Bone marrow (tissue), 2 donors: ENCODE measurements around the gene HMMR.
"Not testable (repeated sequence)": the region's sequence is repeated elsewhere in the genome, so short reads cannot be mapped to it uniquely, and the experiment has no call there.

ENCODE experiments used
- DNase-seq, 2 donors: peaks; one replicate each; lab custom pipeline; 2025; lab: John Stamatoyannopoulos, UW

HMMR gene

DNA sequence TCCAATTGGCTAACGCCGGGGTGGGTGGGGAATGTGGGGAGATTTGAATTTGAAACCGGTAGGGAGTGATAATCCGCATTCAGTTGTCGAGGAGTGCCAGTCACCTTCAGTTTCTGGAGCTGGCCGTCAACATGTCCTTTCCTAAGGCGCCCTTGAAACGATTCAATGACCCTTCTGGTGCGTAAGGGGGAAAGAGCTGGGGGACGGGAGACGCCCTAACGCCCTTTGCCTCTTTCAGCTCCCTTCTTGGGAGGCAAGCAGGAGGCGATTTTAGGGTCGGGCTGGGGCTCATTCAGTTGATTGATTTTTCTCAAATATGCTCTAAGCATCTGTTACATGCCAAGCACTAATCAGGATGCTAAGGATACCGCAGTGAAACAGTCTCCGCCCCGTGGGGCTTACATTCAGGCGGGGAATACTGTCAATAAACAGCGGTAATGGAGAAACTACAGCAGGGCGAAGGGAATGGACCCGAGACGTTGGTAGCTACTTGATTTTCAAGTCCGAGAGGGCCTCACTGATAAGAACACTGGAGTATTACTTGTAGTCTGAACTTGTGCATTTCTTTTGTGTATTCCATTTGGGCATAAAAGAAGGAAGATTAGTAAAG, at the start of gene HMMR:
TSS of gene HMMR (plus strand) at position 71 of the 610 bp plus-strand sequence. CDS start at position 132, 61 bp downstream.
- no peak for DNase-seq

DNA sequence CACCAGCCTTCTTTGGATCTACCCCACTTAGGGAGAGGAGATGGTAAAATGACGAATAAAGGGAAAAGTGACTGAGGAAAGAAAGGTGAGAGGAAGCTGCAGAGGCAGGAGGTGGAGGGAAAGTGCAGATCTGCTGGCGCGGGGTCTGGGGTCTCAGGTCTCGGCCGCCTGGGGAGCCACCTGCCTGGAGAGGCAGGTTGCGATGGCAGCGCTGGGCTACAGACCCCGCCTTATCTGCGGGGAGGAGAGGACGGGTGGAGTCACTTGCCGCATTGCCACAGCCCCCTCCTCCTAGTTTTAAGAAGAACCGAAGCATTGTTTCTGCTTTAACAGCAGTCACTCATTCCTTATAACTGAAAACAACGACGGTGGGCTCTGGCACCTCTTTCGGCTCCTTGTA, 44.8 kb upstream of the HMMR start:
- DNase-seq, result not testable (repeated sequence)

DNA sequence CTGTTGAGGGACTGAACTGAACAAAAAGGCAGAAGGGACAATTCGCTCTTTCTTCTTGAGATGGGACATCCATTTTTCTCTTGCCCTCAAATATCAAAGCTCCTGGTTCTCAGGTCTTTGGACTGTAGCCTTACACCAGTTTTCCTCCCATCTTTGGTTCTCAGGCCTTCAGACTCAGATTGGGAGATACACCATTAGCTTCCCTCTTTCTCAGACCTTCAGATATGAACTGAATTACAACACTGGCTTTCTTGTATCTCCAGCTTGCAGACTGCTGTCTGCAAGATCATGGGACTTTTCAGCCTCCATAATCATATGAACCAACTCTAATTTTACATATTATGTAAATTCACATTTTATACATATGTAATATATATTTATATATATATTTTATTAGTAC, 35.6 kb upstream of the HMMR start:
- peak in 1 of 2 donors; percentile 23 for DNase-seq

DNA sequence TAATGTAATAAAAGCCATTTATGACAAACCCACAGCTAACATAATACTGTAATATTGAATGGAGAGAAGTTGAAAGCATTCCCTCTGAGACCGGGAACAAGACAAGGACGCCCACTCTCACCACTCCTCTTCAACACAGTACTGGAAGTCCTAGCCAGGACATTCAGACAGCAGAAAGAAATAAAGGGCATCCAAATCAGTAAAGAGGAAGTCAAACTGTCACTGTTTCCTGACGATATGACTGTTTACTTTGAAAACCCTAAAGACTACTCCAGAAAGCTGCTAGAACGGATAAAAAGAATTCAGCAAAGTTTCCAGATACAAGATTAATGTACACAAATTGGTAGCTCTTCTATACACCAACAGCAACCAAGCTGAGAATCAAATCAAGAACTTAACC, 34.3 kb upstream of the HMMR start:
- DNase-seq, result peak in 1 of 2 donors; percentile 84

DNA sequence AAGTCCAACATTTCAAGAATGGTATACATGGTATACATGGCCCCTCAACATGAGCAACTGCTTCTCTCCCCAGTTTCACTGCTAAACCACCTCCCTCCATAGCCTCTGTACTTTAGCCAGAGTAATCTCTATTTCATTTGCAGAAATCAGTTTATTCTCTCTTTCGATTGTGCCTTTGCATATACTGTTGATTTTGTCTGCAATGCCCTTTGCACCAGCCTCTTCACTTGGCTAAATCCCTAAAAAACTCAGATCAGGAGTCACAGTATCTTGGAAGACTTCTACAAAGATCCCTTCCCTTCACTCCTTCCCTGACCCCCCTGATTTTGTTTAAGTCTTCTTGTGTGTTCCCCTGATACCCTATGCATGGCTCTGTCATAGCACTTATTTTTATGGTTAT, 27.9 kb upstream of the HMMR start:
- DNase-seq, result no peak

GRCh38 chr5:163433271-163433670, 27.2 kb upstream of the HMMR start:
- no peak for DNase-seq

DNA sequence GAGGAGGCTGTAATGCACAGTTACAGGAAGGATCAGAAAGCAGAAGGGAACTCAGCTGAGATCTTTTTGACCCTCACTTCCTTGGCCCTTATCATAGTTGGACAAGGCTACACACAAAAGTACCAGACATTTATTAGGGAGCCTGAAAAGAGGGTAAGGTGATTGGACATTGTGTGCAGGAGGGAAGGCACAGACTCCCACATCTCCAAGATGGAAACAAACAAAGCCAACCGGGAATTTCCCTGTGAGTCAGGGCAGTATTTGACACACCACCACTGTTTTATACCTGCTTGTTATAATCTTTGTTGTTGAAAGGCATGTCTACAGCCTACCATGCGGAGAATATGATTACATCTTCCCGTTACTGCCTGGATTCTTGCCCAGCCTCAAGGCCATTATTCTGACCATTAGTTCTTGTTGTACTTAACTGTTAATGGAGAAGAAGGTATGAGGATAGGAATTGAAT, 26.0 kb upstream of the HMMR start:
- DNase-seq, result peak in 1 of 2 donors; percentile 20

GRCh38 chr5:163436515-163436914, 23.9 kb upstream of the HMMR start:
- no peak for DNase-seq

DNA sequence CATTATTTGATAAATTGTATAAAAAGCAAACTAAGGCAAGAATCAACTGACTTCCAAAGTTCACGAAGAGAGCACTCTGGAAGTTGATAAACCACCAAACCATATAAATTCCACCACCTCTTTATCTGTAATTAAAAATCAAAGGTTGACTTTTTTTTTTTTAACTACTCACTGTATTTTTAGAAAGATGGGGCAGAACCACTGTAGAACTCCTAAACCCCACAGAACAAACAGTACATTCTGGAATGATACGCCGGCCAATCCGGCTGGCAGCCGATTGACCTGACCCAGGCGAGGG, 23.5 kb upstream of the HMMR start:
- DNase-seq, result no peak

DNA sequence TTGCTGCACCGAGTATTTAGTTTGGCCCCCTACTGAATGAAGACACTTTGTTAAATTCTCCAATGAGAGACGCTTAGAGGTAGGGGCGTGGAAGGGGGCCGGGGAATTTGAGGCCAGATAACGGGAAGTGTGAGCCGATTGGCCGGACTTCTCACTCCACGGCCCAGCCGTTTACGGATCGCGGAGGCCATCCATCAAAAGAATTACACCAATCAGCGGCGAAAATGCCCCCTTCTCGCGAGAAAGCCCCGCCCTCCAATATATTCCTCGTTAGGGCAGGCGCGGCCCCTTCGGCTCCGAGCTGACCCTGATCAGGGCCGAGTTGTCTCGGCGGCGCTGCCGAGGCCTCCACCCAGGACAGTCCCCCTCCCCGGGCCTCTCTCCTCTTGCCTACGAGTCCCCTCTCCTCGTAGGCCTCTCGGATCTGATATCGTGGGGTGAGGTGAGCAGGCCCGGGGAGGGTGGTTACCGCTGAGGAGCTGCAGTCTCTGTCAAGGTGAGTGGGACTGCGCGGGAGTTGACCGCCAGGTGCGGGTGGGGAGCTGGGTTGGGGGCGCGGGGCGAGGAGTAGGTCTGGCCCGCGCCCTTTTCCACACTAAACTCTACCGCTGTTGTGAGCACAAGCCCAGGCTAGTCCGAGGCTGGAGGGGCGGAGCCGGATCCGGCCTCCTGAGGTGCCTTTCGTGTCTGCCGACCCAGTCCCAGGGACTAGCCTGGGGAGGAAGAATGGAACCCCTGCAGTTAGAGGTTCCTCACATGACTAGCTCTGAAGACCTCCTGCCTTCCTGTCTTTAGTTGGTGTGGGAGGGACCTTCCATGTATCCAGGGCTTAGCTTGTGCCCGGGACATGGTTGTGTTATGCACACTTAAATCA, 22.9 kb upstream of the HMMR start, which contains the start of gene CCNG1:
TSS of gene CCNG1 (plus strand) at position 287 of the 874 bp plus-strand sequence. CDS start 1,662 bp downstream, outside the sequence.
- peak; percentile 72 to 94 for DNase-seq

DNA sequence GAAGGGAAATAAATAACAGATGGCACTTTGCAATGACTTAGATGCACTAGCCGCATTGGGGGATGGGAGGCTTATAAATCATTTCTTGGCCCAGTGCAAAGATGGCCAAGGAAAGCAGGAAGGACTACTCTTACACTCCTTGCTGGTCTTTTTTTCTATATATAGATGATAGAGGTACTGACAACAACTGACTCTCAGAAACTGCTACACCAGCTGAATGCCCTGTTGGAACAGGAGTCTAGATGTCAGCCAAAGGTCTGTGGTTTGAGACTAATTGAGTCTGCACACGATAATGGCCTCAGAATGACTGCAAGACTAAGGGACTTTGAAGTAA, 21.4 kb upstream of the HMMR start:
- DNase-seq, result peak in 1 of 2 donors; percentile 54

DNA sequence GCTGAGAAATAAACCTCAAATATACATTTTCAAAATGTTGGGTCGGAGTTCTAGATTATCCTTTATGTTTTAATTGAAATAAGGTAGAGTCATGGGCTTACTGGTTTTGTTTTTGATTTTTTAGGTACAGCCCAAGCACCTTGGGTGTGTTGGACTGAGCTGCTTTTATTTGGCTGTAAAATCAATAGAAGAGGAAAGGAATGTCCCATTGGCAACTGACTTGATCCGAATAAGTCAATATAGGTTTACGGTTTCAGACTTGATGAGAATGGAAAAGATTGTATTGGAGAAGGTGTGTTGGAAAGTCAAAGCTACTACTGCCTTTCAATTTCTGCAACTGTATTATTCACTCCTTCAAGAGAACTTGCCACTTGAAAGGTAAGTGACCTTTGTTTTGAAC, 19.5 kb upstream of the HMMR start:
- no peak for DNase-seq

GRCh38 chr5:163444526-163444925, 15.9 kb upstream of the HMMR start:
- no peak for DNase-seq

DNA sequence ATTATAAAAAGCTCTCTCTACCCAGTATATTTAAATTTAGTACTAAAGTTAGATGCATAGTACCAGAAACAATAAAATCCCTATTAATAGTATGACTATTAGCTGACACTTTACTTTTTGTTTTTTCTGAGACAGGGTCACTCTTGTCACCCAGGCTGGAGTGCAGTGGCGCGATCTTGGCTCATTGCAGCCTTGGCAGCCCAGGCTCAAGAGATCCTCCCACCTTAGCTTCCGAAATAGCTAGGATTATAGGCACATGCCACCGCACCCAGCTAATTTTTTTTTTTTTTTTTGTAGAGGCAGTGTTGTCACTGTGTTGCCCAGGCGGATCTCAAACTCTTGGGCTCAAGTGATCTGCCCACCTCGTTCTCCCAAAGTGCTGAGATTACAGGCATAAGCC, 15.1 kb upstream of the HMMR start:
- DNase-seq, result no peak

GRCh38 chr5:163447191-163447590, 13.2 kb upstream of the HMMR start:
- DNase-seq, result no peak

DNA sequence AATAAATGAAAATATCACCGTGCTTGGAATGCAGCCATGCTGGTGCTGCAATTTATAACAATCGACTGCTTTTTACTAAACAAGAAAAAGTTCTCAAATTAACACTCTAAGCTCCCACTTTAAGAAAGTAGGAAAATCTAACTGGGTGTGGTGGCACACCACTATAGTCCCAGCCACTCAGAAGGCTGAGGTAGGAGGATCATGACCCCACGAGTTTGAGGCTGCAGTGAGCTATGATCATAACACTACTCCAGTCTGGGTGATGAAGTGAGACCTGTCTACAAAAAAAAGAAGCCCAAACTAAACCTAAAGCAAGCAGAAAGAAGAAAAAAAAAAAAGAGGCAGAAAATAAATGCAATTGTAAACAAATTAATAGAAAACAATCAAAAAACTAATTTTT, 12.6 kb upstream of the HMMR start:
- no peak for DNase-seq

GRCh38 chr5:163448491-163448890, 11.9 kb upstream of the HMMR start:
- DNase-seq, result no peak

- no peak for DNase-seq
Measured at GRCh38 chr5:163451489-163451888, 8.9 kb upstream of the HMMR start.

GRCh38 chr5:163453705-163454104, 6.7 kb upstream of the HMMR start:
- DNase-seq, result no peak

DNA sequence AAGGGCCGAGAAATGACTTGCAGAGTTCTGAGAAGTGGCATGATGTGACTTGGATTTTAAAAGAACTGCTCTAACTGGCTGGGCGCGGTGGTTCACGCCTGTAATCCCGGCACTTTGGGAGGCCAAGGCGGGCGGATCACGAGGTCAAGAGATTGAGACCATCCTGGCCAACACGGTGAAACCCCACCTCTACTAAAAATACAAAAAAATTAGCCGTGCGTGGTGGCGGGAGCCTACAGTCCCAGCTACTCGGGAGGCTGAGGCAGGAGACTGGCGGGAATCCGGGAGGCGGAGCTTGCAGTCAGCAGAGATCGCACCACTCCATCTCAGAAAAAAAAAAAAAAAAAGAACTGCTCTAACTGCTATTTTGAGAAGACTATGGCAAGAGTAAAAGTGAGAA, 5.0 kb upstream of the HMMR start:
- not testable (repeated sequence) for DNase-seq

- no peak for DNase-seq
Measured at GRCh38 chr5:163456029-163456589, 4.3 kb upstream of the HMMR start.

DNA sequence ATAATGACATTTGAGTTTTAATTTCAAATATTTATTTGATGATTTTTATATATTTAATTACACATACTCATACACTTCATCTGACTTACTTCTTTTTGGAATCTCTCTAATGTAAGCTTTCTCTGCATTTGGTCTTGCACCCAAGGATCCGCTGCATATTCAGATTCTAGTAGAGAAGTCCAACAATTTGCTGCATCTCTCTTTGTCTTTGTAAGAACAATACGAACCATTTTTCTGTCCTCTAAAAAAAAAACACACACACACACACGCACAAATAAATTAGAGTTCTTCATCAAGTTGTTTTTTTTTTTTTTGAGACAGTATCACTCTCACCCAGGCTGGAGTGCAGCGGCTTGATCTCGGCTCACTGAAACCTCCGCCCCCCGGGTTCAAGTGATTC, 3.6 kb upstream of the HMMR start:
- no peak for DNase-seq

GRCh38 chr5:163458778-163459385, 1.6 kb upstream of the HMMR start:
- no peak for DNase-seq
